Neural cell (in vitro differentiated cells): ENCODE results near the gene CACNA1B. TPM values are rescaled to one million over a fixed set of nuclear protein-coding genes. Genes with fewer than 3 reads are reported as not detected.

Experiments used
- H2AFZ ChIP-seq: fragments of 200-600, 300-800 bp; sonication (generic), shearing (Covaris generic); 2 replicates; pipeline ENCODE4 v1.6.0; 2014; ENCODE audit warnings: low read depth, mild to moderate bottlenecking, antibody characterized with exemption, low read length, moderate library complexity
- H3F3A ChIP-seq: fragments of 200-600 bp; shearing (Covaris generic); 2 replicates; pipeline ENCODE4 v1.6.1; 2016; ENCODE audit warnings: mild to moderate bottlenecking, moderate library complexity, mixed read lengths, antibody characterized with exemption, low read length; ENCODE audit not compliant: insufficient read depth, poor library complexity, severe bottlenecking
- H3K27ac ChIP-seq: fragments of 200-600, 300-800 bp; sonication (generic), shearing (Covaris generic); 2 replicates; pipeline ENCODE4 v1.5.1; 2014; ENCODE audit warnings: mild to moderate bottlenecking, low read length, moderate library complexity
- H3K27me3 ChIP-seq: fragments of 300-800, 200-600 bp; sonication (generic), shearing (Covaris generic); 2 replicates; pipeline ENCODE4 v1.6.0; 2014; ENCODE audit warnings: mild to moderate bottlenecking, low read depth, low read length, moderate library complexity; ENCODE audit not compliant: insufficient read depth
- H3K36me3 ChIP-seq: fragments of 300-800, 200-600 bp; sonication (generic), shearing (Covaris generic); 2 replicates; pipeline ENCODE4 v1.5.1; 2014; ENCODE audit warnings: mild to moderate bottlenecking, antibody characterized with exemption, low read length, moderate library complexity; ENCODE audit not compliant: insufficient read depth
- H3K4me2 ChIP-seq: fragments of 300-800, 200-600 bp; sonication (generic), shearing (Covaris generic); 2 replicates; pipeline ENCODE4 v1.6.0; 2014; ENCODE audit warnings: mild to moderate bottlenecking, low read length
- H3K4me3 ChIP-seq: fragments of 300-800, 200-600 bp; sonication (generic), shearing (Covaris generic); 2 replicates; pipeline ENCODE4 v1.5.1; 2014; ENCODE audit warnings: mild to moderate bottlenecking, low read length, moderate library complexity
- H3K79me2 ChIP-seq: fragments of 200-600 bp; shearing (Covaris generic); replicated peaks from 2 replicates; pipeline ENCODE4 v1.6.0; 2014; ENCODE audit warnings: mild to moderate bottlenecking, low read length, moderate library complexity; ENCODE audit not compliant: insufficient read depth
- H3K9ac ChIP-seq: fragments of 300-800, 200-600 bp; sonication (generic), shearing (Covaris generic); 2 replicates; pipeline ENCODE4 v1.6.1; 2016; ENCODE audit warnings: mild to moderate bottlenecking, low read length, mixed read lengths
- H3K9me2 ChIP-seq: fragments of 200-600 bp; shearing (Covaris generic); 2 replicates; pipeline ENCODE4 v1.6.1; 2016; ENCODE audit warnings: mild to moderate bottlenecking, low read length, mixed read lengths; ENCODE audit not compliant: insufficient read depth
- H3K9me3 ChIP-seq: fragments of 200-600, 300-800 bp; sonication (generic), shearing (Covaris generic); 2 replicates; pipeline ENCODE4 v1.6.1; 2016; ENCODE audit warnings: mild to moderate bottlenecking, mixed run types, low read length, moderate library complexity, mixed read lengths
- H4K20me1 ChIP-seq: fragments of 200-600 bp; shearing (Covaris generic); 2 replicates; pipeline ENCODE4 v1.6.1; 2016; ENCODE audit warnings: mild to moderate bottlenecking, mixed run types; ENCODE audit not compliant: insufficient read depth
- EP300 ChIP-seq: fragments of 450-650 bp; conservative IDR thresholded peaks from 2 replicates; pipeline ENCODE4 v1.6.1; 2014; ENCODE audit warnings: antibody characterized with exemption, mild to moderate bottlenecking, moderate library complexity; ENCODE audit not compliant: poor library complexity, severe bottlenecking
- EZH2 ChIP-seq: fragments of 200-600, 300-800 bp; shearing (Covaris generic), sonication (generic); IDR thresholded peaks from 2 replicates; pipeline ENCODE4 v1.6.1; 2014; ENCODE audit warnings: antibody characterized with exemption, low read length, borderline replicate concordance, mild to moderate bottlenecking; ENCODE audit not compliant: insufficient read depth, poor library complexity, severe bottlenecking
- MXI1 ChIP-seq: fragments of 450-650 bp; conservative IDR thresholded peaks from 2 replicates; pipeline ENCODE4 v1.6.1; 2014; ENCODE audit warnings: antibody characterized with exemption, mild to moderate bottlenecking; ENCODE audit not compliant: poor library complexity, severe bottlenecking
- POLR2AphosphoS5 ChIP-seq: IDR thresholded peaks from 2 replicates; pipeline ENCODE4 v1.6.1; 2012
- RAD21 ChIP-seq: fragments of 450-650 bp; conservative IDR thresholded peaks from 2 replicates; pipeline ENCODE4 v1.6.1; 2014; ENCODE audit warnings: antibody characterized with exemption, mild to moderate bottlenecking, moderate library complexity
- REST ChIP-seq: IDR thresholded peaks from 2 replicates; pipeline ENCODE4 v1.6.1; 2012; ENCODE audit warnings: borderline replicate concordance
- SMC3 ChIP-seq: fragments of 450-650 bp; conservative IDR thresholded peaks from 2 replicates; pipeline ENCODE4 v1.6.1; 2014; ENCODE audit warnings: antibody characterized with exemption, mild to moderate bottlenecking, moderate library complexity; ENCODE audit not compliant: poor library complexity
- TAF1 ChIP-seq: IDR thresholded peaks from 2 replicates; pipeline ENCODE4 v1.6.1; 2012; ENCODE audit warnings: low read depth
- polyA plus RNA-seq: library from polyadenylated mRNA; depleted of rRNA; stranded (reverse); fragments of >200 nt; gene quantifications from 2 replicates; pipeline ENCODE4 v1.2.3, GENCODE V29; 2014
- TF ChIP-seq, protein P1 (sequence below): fragments of 450-650 bp; IDR thresholded peaks from 2 replicates; pipeline ENCODE4 v1.5.1; 2014; ENCODE audit warnings: antibody characterized with exemption, mild to moderate bottlenecking, moderate library complexity; ENCODE audit not compliant: poor library complexity, severe bottlenecking

CACNA1B gene
- polyA plus RNA-seq, 1 donor from 2014 or later = 5.8 TPM

- TF ChIP-seq TAF1 (no peak), EZH2 (no peak), REST (no peak), RAD21 (no peak), POLR2AphosphoS5 (no peak), EP300 (no peak), SMC3 (no peak), MXI1 (no peak)
- TF ChIP-seq, protein P1, sequence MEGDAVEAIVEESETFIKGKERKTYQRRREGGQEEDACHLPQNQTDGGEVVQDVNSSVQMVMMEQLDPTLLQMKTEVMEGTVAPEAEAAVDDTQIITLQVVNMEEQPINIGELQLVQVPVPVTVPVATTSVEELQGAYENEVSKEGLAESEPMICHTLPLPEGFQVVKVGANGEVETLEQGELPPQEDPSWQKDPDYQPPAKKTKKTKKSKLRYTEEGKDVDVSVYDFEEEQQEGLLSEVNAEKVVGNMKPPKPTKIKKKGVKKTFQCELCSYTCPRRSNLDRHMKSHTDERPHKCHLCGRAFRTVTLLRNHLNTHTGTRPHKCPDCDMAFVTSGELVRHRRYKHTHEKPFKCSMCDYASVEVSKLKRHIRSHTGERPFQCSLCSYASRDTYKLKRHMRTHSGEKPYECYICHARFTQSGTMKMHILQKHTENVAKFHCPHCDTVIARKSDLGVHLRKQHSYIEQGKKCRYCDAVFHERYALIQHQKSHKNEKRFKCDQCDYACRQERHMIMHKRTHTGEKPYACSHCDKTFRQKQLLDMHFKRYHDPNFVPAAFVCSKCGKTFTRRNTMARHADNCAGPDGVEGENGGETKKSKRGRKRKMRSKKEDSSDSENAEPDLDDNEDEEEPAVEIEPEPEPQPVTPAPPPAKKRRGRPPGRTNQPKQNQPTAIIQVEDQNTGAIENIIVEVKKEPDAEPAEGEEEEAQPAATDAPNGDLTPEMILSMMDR = no peak
- no peaks in the 10 kb centered on the region for H3K36me3 ChIP-seq
- no peak overlapping the region for H3K9ac ChIP-seq
- H3K79me2 ChIP-seq = no peaks in the 10 kb centered on the region
- H3K4me2 ChIP-seq = no peak overlapping the region
- H3K4me3 ChIP-seq = no peak overlapping the region
- H3F3A ChIP-seq = no peaks in the 10 kb centered on the region
- H2AFZ ChIP-seq = no peak overlapping the region
- H3K27ac ChIP-seq = no peak overlapping the region
- H3K27me3 ChIP-seq = no peaks in the 10 kb centered on the region
- no peaks in the 10 kb centered on the region for H4K20me1 ChIP-seq
- no peaks in the 10 kb centered on the region for H3K9me2 ChIP-seq
- peaks cover 3% of the 10 kb centered on the region for H3K9me3 ChIP-seq
Measured at GRCh38 chr9:137948642-137949041, 71.1 kb downstream of the CACNA1B start.

DNA sequence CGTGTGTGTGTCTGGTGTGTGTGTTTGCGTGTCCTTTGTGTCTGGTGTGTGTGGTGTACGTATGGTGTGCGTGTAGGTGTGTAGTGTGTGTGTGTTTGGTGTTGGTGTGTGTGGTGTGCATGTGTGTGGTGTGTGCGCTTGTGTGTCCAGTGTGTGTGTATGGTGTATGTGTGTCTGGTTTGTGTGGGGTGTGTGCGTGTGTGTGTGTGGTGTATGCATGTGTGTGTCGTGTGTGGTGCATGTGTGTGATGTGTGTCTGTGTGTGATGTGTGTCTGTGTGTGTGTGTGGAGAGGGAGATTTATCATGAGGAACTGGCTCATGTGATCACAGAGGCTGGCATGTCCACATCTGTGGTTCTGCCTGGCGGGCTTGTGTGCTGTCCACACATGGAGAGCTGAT lies 71.7 kb downstream of the CACNA1B start:
- no peak overlapping the region for H3K9ac ChIP-seq
- H3K79me2 ChIP-seq = no peaks in the 10 kb centered on the region
- H3K27me3 ChIP-seq = no peaks in the 10 kb centered on the region
- no peaks in the 10 kb centered on the region for H4K20me1 ChIP-seq
- TF ChIP-seq EZH2 = no peak
- no peak overlapping the region for H3K4me3 ChIP-seq
- peaks cover 3% of the 10 kb centered on the region for H3K9me3 ChIP-seq
- no peak overlapping the region for H2AFZ ChIP-seq
- H3K27ac ChIP-seq = no peak overlapping the region
- H3K4me2 ChIP-seq = no peak overlapping the region
- H3K36me3 ChIP-seq = no peaks in the 10 kb centered on the region
- H3K9me2 ChIP-seq = no peaks in the 10 kb centered on the region
- H3F3A ChIP-seq = no peaks in the 10 kb centered on the region

GRCh38 chr9:137951107-137951506 lies 73.5 kb downstream of the CACNA1B start:
- no peaks in the 10 kb centered on the region for H3K9me2 ChIP-seq
- H3K9ac ChIP-seq = no peak overlapping the region
- no peak overlapping the region for H3K27ac ChIP-seq
- H2AFZ ChIP-seq = no peak overlapping the region
- no peaks in the 10 kb centered on the region for H3K36me3 ChIP-seq
- no peak overlapping the region for H3K4me3 ChIP-seq
- no peaks in the 10 kb centered on the region for H3K27me3 ChIP-seq
- H3K9me3 ChIP-seq = no peaks in the 10 kb centered on the region
- no peaks in the 10 kb centered on the region for H3K79me2 ChIP-seq
- H4K20me1 ChIP-seq = no peaks in the 10 kb centered on the region
- H3F3A ChIP-seq = no peaks in the 10 kb centered on the region
- H3K4me2 ChIP-seq = no peak overlapping the region
- TF ChIP-seq EZH2 (no peak), EP300 (no peak), SMC3 (no peak), MXI1 (no peak), TAF1 (no peak), REST (no peak), RAD21 (no peak), POLR2AphosphoS5 (no peak)
- TF ChIP-seq, protein P1 = no peak
